K562 (cell line): Measurements from ENCODE around the gene TBX1. TPM values are rescaled to one million over a fixed set of nuclear protein-coding genes. Genes with fewer than 3 reads are reported as not detected.

Source experiments
- ATAC-seq: fragments of 200-7000 bp; cut with Tn5 transposase; 3 replicates; pipeline ENCODE4 v1.9.1; 2020; ENCODE audit warnings: moderate library complexity
- BruUV-seq: library from RNA; stranded (reverse); fragments of 400-500 nt; replicated peaks from 2 replicates; lab custom pipeline; 2021; lab: Mats Ljungman, UMichigan
- CTCF ChIA-PET: fragments of 300-600 bp; formaldehyde crosslinking; extraction: SDS; loops from one replicate; lab custom pipeline; 2021; ENCODE audit warnings: low intra/inter-chr PET ratio; lab: Yijun Ruan, JAX
- POLR2A ChIA-PET: fragments of 300-600, 350-650 bp; sonication (Branson Sonifier 250); formaldehyde crosslinking; extraction: SDS; loops from one replicate; lab custom pipeline; 2021; ENCODE audit warnings: antibody characterized with exemption, inconsistent platforms; lab: Yijun Ruan, JAX
- DNase-seq, 4 experiments: peaks; one replicate each; pipeline versions ENCODE4 v3.0.0 to v3.0.0-alpha.2; 2011 to 2018; ENCODE audit warnings: low spot score in 3 of 4, mixed read lengths in 3 of 4; ENCODE audit errors: extremely low read depth in 1 of 4
- FAIRE-seq: peaks from 2 replicates; lab custom pipeline; 2011; peaks lifted over from hg19 to GRCh38; lab: Jason Lieb, UNC
- H2AFZ ChIP-seq: 2 replicates; pipeline ENCODE4 v1.6.0; 2011; ENCODE audit warnings: low read depth, low read length, control low read depth, inconsistent platforms
- H3K27ac ChIP-seq: fragments of 200-600 bp; 3 replicates; pipeline ENCODE4 v1.8.0; 2011; ENCODE audit warnings: low read depth, mild to moderate bottlenecking, control low read depth, inconsistent platforms, low read length, moderate library complexity, mixed read lengths; ENCODE audit errors: extremely low read depth
- H3K27me3 ChIP-seq, 2 experiments: fragments of 300-600 bp in 1 of 2; 2 replicates in 1 of 2; 3 replicates in 1 of 2; pipeline versions ENCODE4 v1.6.0 to v1.8.0; 2011; ENCODE audit warnings: inconsistent platforms in 2 of 2, low read length in 2 of 2, mild to moderate bottlenecking in 1 of 2, mixed read lengths in 1 of 2, moderate library complexity in 1 of 2; ENCODE audit not compliant: control insufficient read depth in 2 of 2, insufficient read depth in 2 of 2
- H3K36me3 ChIP-seq: fragments of 300-600 bp; 3 replicates; pipeline ENCODE4 v1.8.0; 2011; ENCODE audit warnings: mild to moderate bottlenecking, low read length, inconsistent platforms; ENCODE audit not compliant: control insufficient read depth, insufficient read depth
- H3K4me1 ChIP-seq, 2 experiments: fragments of 200-600 bp in 1 of 2; replicated peaks in 1 of 2; 2 replicates in 1 of 2; 3 replicates in 1 of 2; pipeline versions ENCODE4 v1.5.1 to v1.8.0; 2011; ENCODE audit warnings: inconsistent platforms in 2 of 2, low read length in 2 of 2, mild to moderate bottlenecking in 1 of 2, mixed read lengths in 1 of 2, moderate library complexity in 1 of 2; ENCODE audit not compliant: control insufficient read depth in 2 of 2, insufficient read depth in 2 of 2
- H3K4me2 ChIP-seq: 2 replicates; pipeline ENCODE4 v1.6.1; 2011; ENCODE audit warnings: low read length, control low read depth, inconsistent platforms, mixed read lengths; ENCODE audit not compliant: insufficient read depth
- H3K4me3 ChIP-seq: fragments of 200-600 bp; sonication (generic), shearing (Covaris generic); 2 replicates; pipeline ENCODE4 v1.5.1; 2016; ENCODE audit warnings: control low read depth, inconsistent platforms
- H3K79me2 ChIP-seq: fragments of 200-600 bp; 3 replicates; pipeline ENCODE4 v1.8.0; 2011; ENCODE audit warnings: low read length, inconsistent platforms; ENCODE audit not compliant: control insufficient read depth, insufficient read depth
- H3K9ac ChIP-seq, 2 experiments: 2 replicates each; pipeline versions ENCODE4 v1.6.0 to v1.6.1; 2011; ENCODE audit warnings: low read depth in 2 of 2, low read length in 2 of 2, control low read depth in 1 of 2, inconsistent platforms in 1 of 2, mild to moderate bottlenecking in 1 of 2, mixed read lengths in 1 of 2; ENCODE audit not compliant: insufficient read depth in 1 of 2
- H3K9me1 ChIP-seq: one replicate; pipeline ENCODE4 v1.6.0; 2011; ENCODE audit warnings: inconsistent platforms, mild to moderate bottlenecking, low read length, moderate library complexity; ENCODE audit not compliant: control insufficient read depth, insufficient read depth
- H3K9me3 ChIP-seq: replicated peaks from 2 replicates; pipeline ENCODE4 v1.5.1; 2011; ENCODE audit warnings: low read depth, low read length, inconsistent platforms; ENCODE audit not compliant: control insufficient read depth, insufficient read depth
- H4K20me1 ChIP-seq: replicated peaks from 2 replicates; pipeline ENCODE4 v1.6.1; 2011; ENCODE audit warnings: low read length, inconsistent platforms, mixed read lengths; ENCODE audit not compliant: control insufficient read depth, insufficient read depth
- FOXA3 ChIP-seq, 2 experiments: fragments of 450-650 bp in 1 of 2; sonication (generic) in 1 of 2; formaldehyde crosslinking; IDR thresholded peaks in 1 of 2; conservative IDR thresholded peaks in 1 of 2; 2 replicates each; pipeline versions ENCODE4 v1.4.0 to v1.8.0; 2020 to 2022; ENCODE audit warnings: mild to moderate bottlenecking in 2 of 2, missing genetic modification reagents in 1 of 2
- MTA2 ChIP-seq: fragments of 450-650 bp; IDR thresholded peaks from 2 replicates; pipeline ENCODE4 v1.6.1; 2016; ENCODE audit warnings: low read depth
- PPARD ChIP-seq: fragments of 250-450 bp; sonication (Bioruptor Pico); IDR thresholded peaks from 2 replicates; pipeline ENCODE4 v1.8.0; 2022; ENCODE audit warnings: inconsistent platforms, mild to moderate bottlenecking, moderate library complexity
- RBM15 ChIP-seq: fragments of 200-400 bp; formaldehyde crosslinking; IDR thresholded peaks from 2 replicates; pipeline ENCODE4 v1.6.1; 2018; ENCODE audit warnings: mild to moderate bottlenecking, low read length, moderate library complexity; ENCODE audit not compliant: insufficient read depth
- SPI1 ChIP-seq: IDR thresholded peaks from 2 replicates; pipeline ENCODE4 v1.6.1; 2011; ENCODE audit warnings: low read depth, low read length, control low read depth, borderline replicate concordance
- XRCC3 ChIP-seq: fragments of 450-650 bp; IDR thresholded peaks from 2 replicates; pipeline ENCODE4 v1.6.1; 2017; ENCODE audit warnings: mild to moderate bottlenecking, moderate library complexity
- ZNF224 ChIP-seq: sonication (generic); formaldehyde crosslinking; IDR thresholded peaks from 2 replicates; pipeline ENCODE4 v1.8.0; 2022; ENCODE audit warnings: mild to moderate bottlenecking, missing genetic modification reagents
- ZNF764 ChIP-seq: fragments of 250-450 bp; sonication (Bioruptor Pico); IDR thresholded peaks from 2 replicates; pipeline ENCODE4 v1.4.0; 2020; ENCODE audit warnings: low read depth, mild to moderate bottlenecking, moderate library complexity
- WGBS: fragments of 100-300 bp; shearing (Covaris generic); methylation state at CpG from one replicate; pipeline ENCODE4 v1.1.6; 2016; ENCODE audit warnings: low coverage, mixed read lengths; ENCODE audit not compliant: insufficient coverage; ENCODE audit errors: missing lambda C conversion rate; 5-methylcytosine and 5-hydroxymethylcytosine counted together
- in situ Hi-C: fragments of 300-500 bp; cut with MboI; formaldehyde crosslinking; loops from 4 replicates; pipeline ENCODE4 v1.15.0; 2018; ENCODE audit warnings: inconsistent platforms, mixed read lengths
- intact Hi-C: fragments of 100-400 bp; cut with micrococcal nuclease; formaldehyde crosslinking; loops from 2 replicates; pipeline ENCODE4 v1.14.2; 2022
- polyA plus RNA-seq, 8 experiments: library from polyadenylated mRNA; depleted of rRNA in 4 of 8; stranded (reverse) in 5 of 8; unstranded in 3 of 8; fragments of >200 nt; fragmentation: Nextera tagmentation in 2 of 8; fragmentation: Illumina TruSeq in 1 of 8; extraction: Ambion mirVana in 2 of 8; extraction: Trizol in 1 of 8; gene quantifications; 2 replicates each; pipeline versions ENCODE4 v1.2.1 to v1.2.3, GENCODE V29; 2011 to 2014; ENCODE audit warnings: inconsistent platforms in 1 of 8, missing spikeins in 1 of 8
- total RNA-seq, 7 experiments: library from RNA; depleted of rRNA in 6 of 7; stranded (reverse); fragments of >200 nt in 6 of 7; fragmentation: Illumina TruSeq in 2 of 7; extraction: Trizol in 2 of 7; gene quantifications; 2 replicates each; pipeline versions ENCODE4 v1.2.1 to v1.2.3, GENCODE V29; 2011 to 2021; ENCODE audit warnings: low replicate concordance in 1 of 7
- TF ChIP-seq, protein P1 (sequence below), 2 experiments: IDR thresholded peaks in 1 of 2; conservative IDR thresholded peaks in 1 of 2; 2 replicates each; pipeline ENCODE4 v1.6.1; 2016; ENCODE audit warnings: low read depth in 2 of 2, mild to moderate bottlenecking in 1 of 2, missing compliant biosample characterization in 1 of 2, missing genetic modification characterization in 1 of 2, moderate library complexity in 1 of 2
- TF ChIP-seq, protein P2 (sequence below): sonication (generic); formaldehyde crosslinking; IDR thresholded peaks from 2 replicates; pipeline ENCODE4 v1.9.0; 2022; ENCODE audit warnings: mild to moderate bottlenecking, missing genetic modification reagents
- TF ChIP-seq, protein P3 (sequence below): sonication (generic); formaldehyde crosslinking; IDR thresholded peaks from 2 replicates; pipeline ENCODE4 v1.8.0; 2022; ENCODE audit warnings: mild to moderate bottlenecking, missing genetic modification reagents
- TF ChIP-seq, protein P4 (sequence below): sonication (generic); formaldehyde crosslinking; IDR thresholded peaks from 2 replicates; pipeline ENCODE4 v1.9.0; 2022; ENCODE audit warnings: mild to moderate bottlenecking, missing genetic modification reagents

TBX1 gene
- total and polyA plus RNA-seq, 9 of the 15 experiments (the other 6 are each of a cell fraction or from before 2014, with no cell fraction given) = 0.07 to 35.0 (median 3.9) TPM

DNA sequence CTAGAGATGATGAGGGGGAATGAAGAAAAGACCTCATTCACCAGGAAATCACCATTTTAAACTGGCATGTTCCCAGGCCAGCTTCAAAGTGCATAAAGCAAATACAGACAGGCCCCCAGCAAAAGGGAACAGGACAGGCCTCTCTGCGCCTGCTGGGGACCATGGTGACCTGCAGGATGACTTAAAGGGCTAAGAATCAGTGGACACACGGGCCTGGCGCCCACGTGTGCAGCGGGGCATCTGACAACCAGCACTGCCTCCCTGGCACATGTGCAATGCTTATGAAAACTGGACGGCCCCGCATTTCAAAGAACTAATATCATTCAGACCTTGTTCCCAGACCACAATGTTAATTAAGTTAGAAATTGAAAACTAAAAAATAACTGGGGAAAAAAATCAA lies 35.6 kb downstream of the TBX1 start:
- ATAC-seq (no peak), DNase-seq (no peak), FAIRE-seq (no peak)
- POLR2A ChIA-PET = interaction anchor here (0.6 to 6.8 kb wide), 5 partner anchors 8 to 72 kb away, joined by 3 to 43 read pairs (median 5); no protein-coding TSS in a partner anchor
- CTCF ChIA-PET = no interaction called here
- Histone ChIP-seq H3K27ac (no peak overlapping the region), H3K4me1 (peaks cover 0 to 35% of the 10 kb centered on the region in 2 experiments; a peak in 1 of 5 replicates), H3K9me1 (no peaks in the 10 kb centered on the region), H3K9me3 (peaks cover 2% of the 10 kb centered on the region; the same call in 1 of the 2 replicates), H3K79me2 (no peaks in the 10 kb centered on the region), H2AFZ (no peak overlapping the region), H3K36me3 (no peaks in the 10 kb centered on the region), H3K4me2 (no peak overlapping the region), H3K4me3 (no peak overlapping the region), H3K27me3 (no peaks in the 10 kb centered on the region), H3K9ac (peak overlapping the region in 1 of 2 experiments; percentile 20; a peak in 2 of 4 replicates), H4K20me1 (0 out of 2 replicates have a peak, but pooled peaks cover 4% of the 10 kb centered on the region)
- intact Hi-C loops = no loop called here
- WGBS = 56% methylated on average over 7 of the region's 7 CpGs
- in situ Hi-C loops = no loop called here
- no TSS peak for BruUV-seq
- TF ChIP-seq SPI1 (no peak), XRCC3 (no peak), ZNF224 (CRISPR knock-in tag) (no peak), RBM15 (no peak), PPARD (CRISPR knock-in tag) (no peak), FOXA3 (CRISPR knock-in tag; conservative IDR thresholded peaks at IDR 0.05 in 1 of 2, IDR thresholded peaks at IDR 0.05 in 1 of 2) (0 out of 4 replicates have a peak, but pooled peaks of 1 of the 2 experiments have one; percentile 64), ZNF764 (CRISPR knock-in tag) (0 out of 2 replicates have a peak, but pooled peaks have one; percentile 32), MTA2 (no peak)
- TF ChIP-seq, protein P1, sequence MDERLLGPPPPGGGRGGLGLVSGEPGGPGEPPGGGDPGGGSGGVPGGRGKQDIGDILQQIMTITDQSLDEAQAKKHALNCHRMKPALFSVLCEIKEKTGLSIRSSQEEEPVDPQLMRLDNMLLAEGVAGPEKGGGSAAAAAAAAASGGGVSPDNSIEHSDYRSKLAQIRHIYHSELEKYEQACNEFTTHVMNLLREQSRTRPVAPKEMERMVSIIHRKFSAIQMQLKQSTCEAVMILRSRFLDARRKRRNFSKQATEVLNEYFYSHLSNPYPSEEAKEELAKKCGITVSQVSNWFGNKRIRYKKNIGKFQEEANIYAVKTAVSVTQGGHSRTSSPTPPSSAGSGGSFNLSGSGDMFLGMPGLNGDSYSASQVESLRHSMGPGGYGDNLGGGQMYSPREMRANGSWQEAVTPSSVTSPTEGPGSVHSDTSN (CRISPR knock-in tag; IDR thresholded peaks at IDR 0.05; ENCODE audit: low read depth) = 0 out of 2 replicates have a peak, but pooled peaks have one; percentile 19
- TF ChIP-seq, protein P1 (tag; conservative IDR thresholded peaks at IDR 0.05; ENCODE audit: low read depth) = no peak
- TF ChIP-seq, protein P2, sequence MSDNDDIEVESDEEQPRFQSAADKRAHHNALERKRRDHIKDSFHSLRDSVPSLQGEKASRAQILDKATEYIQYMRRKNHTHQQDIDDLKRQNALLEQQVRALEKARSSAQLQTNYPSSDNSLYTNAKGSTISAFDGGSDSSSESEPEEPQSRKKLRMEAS = peak; percentile 56; the same call in 1 of the 2 replicates
- TF ChIP-seq, protein P3, sequence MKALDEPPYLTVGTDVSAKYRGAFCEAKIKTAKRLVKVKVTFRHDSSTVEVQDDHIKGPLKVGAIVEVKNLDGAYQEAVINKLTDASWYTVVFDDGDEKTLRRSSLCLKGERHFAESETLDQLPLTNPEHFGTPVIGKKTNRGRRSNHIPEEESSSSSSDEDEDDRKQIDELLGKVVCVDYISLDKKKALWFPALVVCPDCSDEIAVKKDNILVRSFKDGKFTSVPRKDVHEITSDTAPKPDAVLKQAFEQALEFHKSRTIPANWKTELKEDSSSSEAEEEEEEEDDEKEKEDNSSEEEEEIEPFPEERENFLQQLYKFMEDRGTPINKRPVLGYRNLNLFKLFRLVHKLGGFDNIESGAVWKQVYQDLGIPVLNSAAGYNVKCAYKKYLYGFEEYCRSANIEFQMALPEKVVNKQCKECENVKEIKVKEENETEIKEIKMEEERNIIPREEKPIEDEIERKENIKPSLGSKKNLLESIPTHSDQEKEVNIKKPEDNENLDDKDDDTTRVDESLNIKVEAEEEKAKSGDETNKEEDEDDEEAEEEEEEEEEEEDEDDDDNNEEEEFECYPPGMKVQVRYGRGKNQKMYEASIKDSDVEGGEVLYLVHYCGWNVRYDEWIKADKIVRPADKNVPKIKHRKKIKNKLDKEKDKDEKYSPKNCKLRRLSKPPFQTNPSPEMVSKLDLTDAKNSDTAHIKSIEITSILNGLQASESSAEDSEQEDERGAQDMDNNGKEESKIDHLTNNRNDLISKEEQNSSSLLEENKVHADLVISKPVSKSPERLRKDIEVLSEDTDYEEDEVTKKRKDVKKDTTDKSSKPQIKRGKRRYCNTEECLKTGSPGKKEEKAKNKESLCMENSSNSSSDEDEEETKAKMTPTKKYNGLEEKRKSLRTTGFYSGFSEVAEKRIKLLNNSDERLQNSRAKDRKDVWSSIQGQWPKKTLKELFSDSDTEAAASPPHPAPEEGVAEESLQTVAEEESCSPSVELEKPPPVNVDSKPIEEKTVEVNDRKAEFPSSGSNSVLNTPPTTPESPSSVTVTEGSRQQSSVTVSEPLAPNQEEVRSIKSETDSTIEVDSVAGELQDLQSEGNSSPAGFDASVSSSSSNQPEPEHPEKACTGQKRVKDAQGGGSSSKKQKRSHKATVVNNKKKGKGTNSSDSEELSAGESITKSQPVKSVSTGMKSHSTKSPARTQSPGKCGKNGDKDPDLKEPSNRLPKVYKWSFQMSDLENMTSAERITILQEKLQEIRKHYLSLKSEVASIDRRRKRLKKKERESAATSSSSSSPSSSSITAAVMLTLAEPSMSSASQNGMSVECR (CRISPR knock-in tag) = peak; percentile 49; the same call in 1 of the 2 replicates
- TF ChIP-seq, protein P4, sequence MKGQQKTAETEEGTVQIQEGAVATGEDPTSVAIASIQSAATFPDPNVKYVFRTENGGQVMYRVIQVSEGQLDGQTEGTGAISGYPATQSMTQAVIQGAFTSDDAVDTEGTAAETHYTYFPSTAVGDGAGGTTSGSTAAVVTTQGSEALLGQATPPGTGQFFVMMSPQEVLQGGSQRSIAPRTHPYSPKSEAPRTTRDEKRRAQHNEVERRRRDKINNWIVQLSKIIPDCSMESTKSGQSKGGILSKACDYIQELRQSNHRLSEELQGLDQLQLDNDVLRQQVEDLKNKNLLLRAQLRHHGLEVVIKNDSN (CRISPR knock-in tag) = peak; percentile 45
